ENCODE measurements around the gene PRKRIP1. TPM values are rescaled to one million over a fixed set of nuclear protein-coding genes. Genes with fewer than 3 reads are reported as not detected.

Gene PRKRIP1
- total RNA-seq, 2 donors from 2014 or later, result 15.1 to 19.4 TPM

DNA sequence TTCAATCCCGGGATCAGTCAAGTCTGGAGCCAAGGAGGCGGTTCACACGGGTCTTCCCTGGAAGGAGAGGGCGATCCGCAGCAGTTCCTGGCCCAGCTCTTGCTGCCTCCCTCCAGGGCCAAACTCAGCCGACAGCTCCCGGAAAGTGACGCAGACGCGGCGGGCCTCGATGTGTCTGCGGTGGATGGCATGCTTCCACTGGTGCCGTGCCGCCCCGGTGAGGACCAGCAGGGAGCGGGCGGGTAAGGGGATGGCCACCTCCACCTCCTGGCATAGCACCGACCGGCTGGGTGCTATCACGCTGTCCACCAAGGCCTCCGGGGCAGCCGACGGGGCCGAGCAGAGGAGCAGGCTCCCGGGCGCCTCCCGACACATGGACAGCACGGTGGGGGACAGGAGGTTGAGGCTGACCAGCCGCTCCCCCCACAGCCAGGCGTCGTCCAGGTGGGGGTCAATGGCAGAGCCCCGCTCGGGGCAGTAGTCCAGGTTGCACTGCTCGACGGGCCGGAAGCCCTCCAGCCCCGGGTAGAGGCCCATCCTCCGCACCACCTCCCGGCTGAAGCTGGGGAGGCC lies 61.3 kb downstream of the PRKRIP1 start:
- H3K9ac ChIP-seq (ENCODE audit: low read depth in 2 of 2, low read length in 2 of 2), result no peak overlapping the region
- no peaks in the 10 kb centered on the region for H3K9me3 ChIP-seq
- TF ChIP-seq, protein P1, sequence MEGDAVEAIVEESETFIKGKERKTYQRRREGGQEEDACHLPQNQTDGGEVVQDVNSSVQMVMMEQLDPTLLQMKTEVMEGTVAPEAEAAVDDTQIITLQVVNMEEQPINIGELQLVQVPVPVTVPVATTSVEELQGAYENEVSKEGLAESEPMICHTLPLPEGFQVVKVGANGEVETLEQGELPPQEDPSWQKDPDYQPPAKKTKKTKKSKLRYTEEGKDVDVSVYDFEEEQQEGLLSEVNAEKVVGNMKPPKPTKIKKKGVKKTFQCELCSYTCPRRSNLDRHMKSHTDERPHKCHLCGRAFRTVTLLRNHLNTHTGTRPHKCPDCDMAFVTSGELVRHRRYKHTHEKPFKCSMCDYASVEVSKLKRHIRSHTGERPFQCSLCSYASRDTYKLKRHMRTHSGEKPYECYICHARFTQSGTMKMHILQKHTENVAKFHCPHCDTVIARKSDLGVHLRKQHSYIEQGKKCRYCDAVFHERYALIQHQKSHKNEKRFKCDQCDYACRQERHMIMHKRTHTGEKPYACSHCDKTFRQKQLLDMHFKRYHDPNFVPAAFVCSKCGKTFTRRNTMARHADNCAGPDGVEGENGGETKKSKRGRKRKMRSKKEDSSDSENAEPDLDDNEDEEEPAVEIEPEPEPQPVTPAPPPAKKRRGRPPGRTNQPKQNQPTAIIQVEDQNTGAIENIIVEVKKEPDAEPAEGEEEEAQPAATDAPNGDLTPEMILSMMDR (IDR thresholded peaks at IDR 0.05), result no peak
- no peak for DNase-seq
- intact Hi-C loops (cut with DNase I), result no loop called here
- H3K27me3 ChIP-seq, result no peaks in the 10 kb centered on the region
- H3K4me3 ChIP-seq, result no peak overlapping the region
- H3K27ac ChIP-seq, result no peak overlapping the region
- H3K36me3 ChIP-seq, result no peaks in the 10 kb centered on the region
- H3K4me1 ChIP-seq, result no peaks in the 10 kb centered on the region

DNA sequence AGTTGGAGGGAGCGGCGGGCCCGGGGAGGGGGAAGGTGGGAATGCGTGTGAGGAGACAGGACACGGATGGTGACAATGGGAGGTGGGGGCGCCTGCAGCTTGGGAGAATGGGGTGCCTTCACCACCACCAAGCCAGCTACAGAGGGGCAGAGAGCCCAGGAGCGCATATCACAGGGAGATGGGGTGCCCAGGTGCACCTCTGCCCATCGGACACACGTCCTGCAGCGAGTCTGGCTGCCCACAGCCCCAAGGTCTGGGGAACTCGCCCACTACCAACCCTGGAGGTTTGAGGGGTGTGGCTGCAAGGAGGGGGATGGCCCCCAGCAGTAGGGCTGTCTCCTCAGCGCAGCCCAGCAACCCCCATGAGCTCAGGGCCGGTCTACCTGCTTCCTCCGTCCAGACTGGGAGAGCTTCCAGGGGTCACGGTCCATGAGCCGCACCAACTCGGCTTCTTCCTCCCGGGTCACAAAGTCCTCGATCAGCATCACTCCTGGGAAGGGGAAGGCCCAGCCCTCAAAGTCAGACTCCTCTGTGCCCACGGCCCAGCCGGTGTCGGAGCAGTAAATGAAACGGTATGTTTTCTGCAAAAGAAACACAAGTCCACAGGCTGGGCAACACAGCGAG lies 63.2 kb downstream of the PRKRIP1 start:
- Histone ChIP-seq H3K27ac (no peak overlapping the region), H3K27me3 (no peaks in the 10 kb centered on the region), H3K4me3 (no peak overlapping the region), H3K9me3 (no peaks in the 10 kb centered on the region), H3K4me1 (peaks cover 6% of the 10 kb centered on the region), H3K36me3 (no peaks in the 10 kb centered on the region), H3K9ac (ENCODE audit: low read depth in 2 of 2, low read length in 2 of 2) (no peak overlapping the region)
- TF ChIP-seq, protein P1 (IDR thresholded peaks at IDR 0.05), result no peak
- DNase-seq, result no peak
- intact Hi-C loops (cut with DNase I), result no loop called here

DNA sequence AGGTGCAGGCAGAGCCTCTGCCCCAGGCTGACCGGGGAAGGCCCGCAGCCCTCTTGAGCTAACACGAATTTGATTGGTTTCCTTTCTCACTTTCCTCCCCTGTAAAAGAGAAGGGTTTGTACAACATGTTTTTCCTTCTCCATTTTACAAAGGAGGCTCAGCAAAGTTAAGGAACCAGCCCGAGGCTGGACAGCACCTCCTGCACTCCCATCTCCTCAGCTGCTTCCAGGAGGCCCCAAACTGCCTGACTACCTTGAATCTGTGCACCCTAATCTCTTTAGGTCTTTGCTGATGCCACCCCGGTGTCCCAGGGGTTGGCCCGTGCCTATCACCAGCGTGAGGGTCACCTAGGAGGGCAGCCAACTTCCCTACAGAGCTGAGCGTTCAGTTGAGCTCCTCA lies 64.3 kb downstream of the PRKRIP1 start:
- Histone ChIP-seq H3K36me3 (no peaks in the 10 kb centered on the region), H3K9me3 (no peaks in the 10 kb centered on the region), H3K27ac (no peak overlapping the region), H3K4me1 (peaks cover 6% of the 10 kb centered on the region), H3K4me3 (no peak overlapping the region), H3K27me3 (no peaks in the 10 kb centered on the region), H3K9ac (ENCODE audit: low read depth in 2 of 2, low read length in 2 of 2) (no peak overlapping the region)
- intact Hi-C loops (cut with DNase I), result loop anchor here (10.0 kb wide), 1 partner anchor 56 kb away; no protein-coding TSS in a partner anchor
- TF ChIP-seq, protein P1 (IDR thresholded peaks at IDR 0.05), result no peak
- DNase-seq, result no peak

DNA sequence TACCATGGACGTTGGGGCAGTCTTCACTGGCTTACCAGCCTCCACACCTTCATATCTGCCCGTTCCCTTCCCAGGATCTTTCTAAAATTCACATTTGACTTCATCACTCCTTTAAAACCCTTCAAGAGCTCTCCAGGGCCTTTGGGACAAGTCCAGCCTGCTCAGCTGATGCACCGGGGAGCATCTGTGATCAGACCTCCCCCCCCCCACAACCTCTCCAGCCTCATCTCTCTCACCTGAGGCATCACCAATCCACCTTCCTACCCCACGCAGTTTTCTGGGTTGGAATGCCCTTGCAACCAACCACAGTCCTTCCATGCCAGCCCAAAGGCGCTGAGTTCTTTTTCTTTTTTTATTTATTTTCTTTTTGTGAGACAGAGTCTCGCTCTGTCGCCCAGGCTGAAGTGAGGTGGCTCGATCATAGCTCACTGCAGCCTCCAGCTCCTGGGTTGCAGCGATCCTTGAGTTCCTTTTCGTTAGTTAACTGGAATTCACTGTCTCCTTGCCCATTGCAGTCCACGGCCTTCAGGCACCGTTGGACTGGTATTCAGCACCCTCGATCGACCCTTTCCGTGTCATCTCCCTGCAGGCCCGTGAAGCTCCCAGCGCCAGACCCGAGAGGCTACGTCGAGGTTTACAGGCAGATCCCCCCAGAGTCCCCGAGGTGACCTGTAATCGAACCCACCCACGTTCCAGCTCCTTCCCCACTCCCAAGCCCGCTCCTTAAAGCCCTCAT lies 67.8 kb downstream of the PRKRIP1 start:
- Histone ChIP-seq H3K9me3 (no peaks in the 10 kb centered on the region), H3K4me1 (peaks cover 11% of the 10 kb centered on the region), H3K4me3 (peak overlapping the region; percentile 100), H3K27ac (no peak overlapping the region), H3K27me3 (no peaks in the 10 kb centered on the region), H3K36me3 (peaks cover 4% of the 10 kb centered on the region), H3K9ac (ENCODE audit: low read depth in 2 of 2, low read length in 2 of 2) (peak overlapping the region; percentile 86 to 97)
- TF ChIP-seq, protein P1 (IDR thresholded peaks at IDR 0.05), result no peak
- intact Hi-C loops (cut with DNase I), result loop anchor here (10.0 kb wide), 1 partner anchor 59 kb away; no protein-coding TSS in a partner anchor
- no peak for DNase-seq

GRCh38 chr7:102464577-102465280 lies 68.6 kb downstream of the PRKRIP1 start, which contains the start of the genes ALKBH4 and LRWD1:
TSS of gene ALKBH4 (minus strand) at chr7:102464863. CDS start at chr7:102464836, 27 bp downstream.
TSS of gene LRWD1 (plus strand) at chr7:102464984. CDS start at chr7:102465081, 97 bp downstream.
- Histone ChIP-seq H3K4me3 (peak within 1 kb of the TSS; percentile 100), H3K36me3 (peaks cover 4% of the 10 kb centered on the region), H3K27ac (no peak within 1 kb of the TSS), H3K27me3 (no peaks in the 10 kb centered on the region), H3K4me1 (peaks cover 11% of the 10 kb centered on the region), H3K9ac (ENCODE audit: low read depth in 2 of 2, low read length in 2 of 2) (peak within 1 kb of the TSS; percentile 86 to 97), H3K9me3 (no peaks in the 10 kb centered on the region)
- intact Hi-C loops (cut with DNase I), result loop anchor here (10.0 kb wide), 1 partner anchor 60 kb away; no protein-coding TSS in a partner anchor
- TF ChIP-seq, protein P1 (IDR thresholded peaks at IDR 0.05), result no peak
- DNase-seq, result peak; percentile 94

All from colonic mucosa (tissue), 4 donors.